GM19023 (cell line): ENCODE results near the gene KCNK7.

ENCODE experiments used
- ATAC-seq: cut with Tn5 transposase; IDR thresholded peaks from one replicate; pipeline ENCODE4 v1.9.1; 2021; ENCODE audit warnings: mild to moderate bottlenecking, moderate library complexity; ENCODE audit not compliant: unreplicated experiment

KCNK7 gene

DNA sequence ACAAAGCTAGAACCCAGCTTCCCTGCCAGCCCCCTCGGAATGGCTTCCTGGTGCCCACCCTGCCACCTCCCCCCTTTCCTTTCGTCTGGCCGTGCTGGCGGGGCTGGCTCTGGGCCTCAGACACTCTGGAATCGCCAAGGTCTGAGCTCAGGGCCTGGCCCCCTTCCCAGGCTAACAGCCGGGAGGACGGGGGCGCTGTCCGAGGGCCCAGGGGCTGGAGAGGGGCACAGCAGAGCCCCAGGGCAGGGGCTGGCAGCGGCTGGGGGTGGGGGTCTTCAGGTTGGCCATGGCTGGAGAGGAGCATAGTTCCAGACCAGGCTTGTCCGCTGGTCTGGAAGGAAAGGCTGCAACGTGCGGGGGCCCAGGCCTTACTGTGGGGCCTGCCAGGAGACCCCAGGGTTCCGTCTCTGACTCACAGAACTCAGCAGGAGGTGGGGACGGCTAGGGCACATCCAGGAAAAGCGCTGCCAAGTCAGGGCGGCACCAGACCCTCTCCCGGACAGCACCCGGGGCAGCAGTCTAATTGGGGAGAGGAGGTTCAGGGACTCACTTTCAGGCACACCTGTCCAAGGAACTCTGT lies 36.6 kb downstream of the KCNK7 start:
- ATAC-seq, result no peak

DNA sequence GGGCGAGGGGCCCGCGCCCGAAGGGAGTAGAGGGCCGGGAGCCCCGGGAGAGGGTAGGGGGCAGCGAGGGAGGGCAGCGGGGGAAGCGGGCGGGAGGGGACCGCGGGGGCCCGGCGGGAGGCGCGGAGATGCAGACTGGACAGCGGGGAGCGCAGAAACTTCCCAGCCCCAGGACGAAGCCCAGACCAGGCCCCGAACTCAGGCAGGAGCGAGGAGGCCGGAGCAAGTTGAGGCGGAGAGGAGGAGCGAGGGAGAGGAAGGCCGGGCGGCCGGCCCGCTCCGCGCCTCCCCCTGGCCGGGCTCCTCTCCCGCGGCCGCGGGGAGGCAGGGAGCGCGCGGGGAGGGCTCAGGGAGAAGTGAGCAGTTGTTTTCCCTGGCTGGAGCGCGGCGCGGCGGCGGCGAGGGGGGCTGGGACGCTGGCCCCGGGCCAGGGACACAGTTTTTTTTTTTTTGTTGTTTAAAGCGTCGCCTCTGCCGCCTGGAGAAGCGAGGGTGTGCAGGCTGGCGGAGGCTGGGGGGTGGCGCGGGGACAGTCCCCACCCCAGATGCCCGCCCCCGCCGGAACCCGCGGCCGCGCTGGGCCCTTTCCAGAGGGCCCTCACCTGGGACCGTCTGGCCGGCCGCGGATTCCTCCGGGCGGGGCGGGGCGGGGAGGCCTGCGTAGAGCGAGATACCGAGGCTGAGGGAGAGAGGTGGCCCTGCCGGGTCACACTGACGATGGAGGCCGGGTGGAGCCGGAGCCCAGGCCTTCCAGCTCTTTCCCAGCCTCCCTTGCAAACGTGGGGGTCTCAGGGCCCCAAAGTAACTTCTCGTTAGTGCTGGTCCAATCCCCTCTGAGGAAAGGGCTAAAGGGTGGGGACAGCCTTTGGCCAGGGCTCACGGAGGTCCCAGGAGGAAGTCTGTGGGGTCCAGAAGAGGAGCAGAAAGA lies 37.3 kb downstream of the KCNK7 start, which contains the start of gene LTBP3:
Gene LTBP3, minus strand, starts transcription at position 358 of the 928 bp plus-strand sequence. CDS start 400 bp downstream, outside the sequence.
- ATAC-seq, result no peak

DNA sequence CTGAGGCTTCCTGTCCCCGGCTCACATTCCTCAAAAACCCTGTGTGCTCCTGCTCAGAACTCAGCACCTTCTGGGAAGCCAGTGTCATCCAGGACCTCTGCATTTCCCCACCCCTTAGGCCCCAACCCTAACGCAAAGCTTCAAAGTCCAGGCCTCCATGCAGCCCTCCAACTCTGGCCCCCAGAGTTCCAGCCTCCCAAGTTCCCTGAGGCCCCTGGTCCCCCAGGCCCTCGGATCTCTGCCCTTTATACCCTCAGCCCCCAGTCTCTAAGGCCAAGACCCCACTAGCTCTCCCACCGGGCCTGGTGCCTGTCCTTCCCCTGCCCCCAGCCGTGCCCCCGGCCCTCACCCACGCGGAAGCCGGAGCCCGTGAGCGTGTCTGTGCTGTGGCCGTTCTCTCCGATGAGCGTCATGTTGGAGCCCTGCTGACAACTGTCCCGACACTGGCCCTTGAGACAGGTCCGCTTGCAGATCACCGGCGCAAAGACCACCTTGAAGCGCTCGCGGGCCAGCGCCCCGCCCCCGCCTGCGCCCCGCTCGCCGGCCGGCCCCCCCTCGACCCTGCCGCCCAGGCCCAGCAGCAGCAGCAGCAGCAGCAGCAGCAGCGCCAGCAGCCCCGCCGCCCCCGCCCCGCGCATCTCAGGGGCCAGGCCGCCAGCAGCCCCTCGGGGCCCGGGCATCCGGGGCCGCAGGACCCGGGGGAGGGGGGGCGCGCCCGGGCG lies 38.2 kb downstream of the KCNK7 start:
- ATAC-seq, result no peak

DNA sequence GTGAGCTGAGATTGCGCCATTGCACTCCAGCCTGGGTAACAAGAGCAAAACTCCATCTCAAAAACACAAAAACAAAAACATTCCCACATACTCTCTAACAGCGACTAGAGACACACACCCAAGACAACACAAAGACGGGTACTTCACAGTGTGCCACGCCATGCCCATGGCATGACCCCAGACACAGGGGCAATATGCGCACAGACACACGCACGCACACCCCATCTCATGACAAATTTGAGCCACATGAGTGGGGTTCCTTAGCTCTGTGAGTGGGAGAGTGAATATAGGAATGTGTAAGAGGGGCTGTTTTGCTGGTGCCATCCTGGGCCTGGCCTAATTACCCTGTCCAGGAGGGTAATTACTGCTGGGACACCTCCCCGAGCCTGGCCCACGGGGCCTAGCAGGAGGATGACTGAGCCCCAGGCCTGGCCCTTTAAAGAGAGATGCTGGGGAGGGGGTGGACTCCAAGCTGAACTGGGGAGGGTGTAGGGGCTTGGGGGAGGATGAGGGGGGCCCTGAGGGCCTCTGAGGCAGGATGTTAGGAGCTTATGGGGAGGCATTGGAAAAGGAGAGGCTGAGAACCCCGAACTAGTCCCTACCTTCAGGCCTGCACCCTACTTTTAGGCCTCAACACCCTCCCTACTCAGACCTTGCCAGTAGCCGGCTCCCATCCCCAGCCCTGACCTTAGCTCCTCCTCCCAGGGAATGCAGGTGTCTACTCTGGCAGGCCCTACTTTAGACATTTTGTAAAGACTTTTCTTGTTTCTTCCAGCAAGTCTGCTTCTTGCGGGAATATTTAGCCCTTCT lies 38.9 kb downstream of the KCNK7 start:
- ATAC-seq, result no peak

DNA sequence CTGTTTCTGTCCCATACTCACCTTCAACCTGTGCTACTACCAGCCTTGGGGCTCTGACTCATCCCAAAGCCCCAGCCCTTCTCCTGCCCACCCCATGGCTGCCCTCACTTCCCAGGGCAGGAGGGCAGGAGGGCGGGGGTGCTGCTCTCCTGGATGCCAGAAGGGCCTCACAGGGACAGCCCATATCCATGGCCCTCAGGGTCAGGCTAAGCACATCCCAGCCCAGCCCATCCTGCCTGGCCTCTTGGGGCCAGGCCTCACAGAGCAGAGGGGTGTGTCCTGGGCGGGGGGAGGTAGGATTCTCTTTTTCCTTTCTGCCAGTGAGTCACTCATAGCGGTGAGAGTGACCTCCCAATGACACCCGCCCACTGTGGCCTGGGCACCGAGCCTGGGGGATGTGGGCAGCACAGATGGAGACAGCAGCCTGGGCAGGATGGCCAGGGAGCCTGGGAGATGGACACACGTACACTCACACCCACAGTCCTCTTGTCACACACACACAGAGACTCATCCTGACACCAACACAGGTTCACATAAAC lies 39.8 kb downstream of the KCNK7 start:
- ATAC-seq, result no peak

DNA sequence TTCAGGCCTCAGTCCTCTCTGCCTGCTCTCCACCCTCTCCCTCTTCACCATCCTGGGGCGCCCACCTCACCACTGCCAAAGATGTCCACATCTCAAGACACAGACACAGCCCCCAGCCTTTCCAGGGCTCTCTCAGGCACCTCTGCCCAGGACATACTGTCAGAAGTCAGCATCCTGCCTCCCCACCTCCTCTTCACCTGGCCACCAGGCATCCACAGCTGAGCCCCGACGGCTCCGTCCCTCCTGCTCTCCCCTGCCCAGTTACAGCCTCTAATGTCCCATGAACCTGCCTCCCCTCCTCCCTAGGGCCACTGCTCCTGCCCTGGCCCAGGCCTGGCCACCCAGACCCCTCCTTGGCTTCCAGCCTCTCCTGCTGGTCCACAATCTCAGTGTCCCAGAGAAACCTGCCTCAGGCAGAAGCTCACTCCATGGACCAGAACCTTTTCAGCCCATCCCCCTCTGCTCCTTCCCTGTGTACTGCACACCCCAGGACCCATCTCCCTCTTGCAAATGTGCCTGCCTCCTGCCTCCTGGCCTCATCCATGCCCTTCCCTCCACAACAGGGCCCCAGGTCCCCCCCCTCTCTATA lies 40.7 kb downstream of the KCNK7 start:
- no peak for ATAC-seq

DNA sequence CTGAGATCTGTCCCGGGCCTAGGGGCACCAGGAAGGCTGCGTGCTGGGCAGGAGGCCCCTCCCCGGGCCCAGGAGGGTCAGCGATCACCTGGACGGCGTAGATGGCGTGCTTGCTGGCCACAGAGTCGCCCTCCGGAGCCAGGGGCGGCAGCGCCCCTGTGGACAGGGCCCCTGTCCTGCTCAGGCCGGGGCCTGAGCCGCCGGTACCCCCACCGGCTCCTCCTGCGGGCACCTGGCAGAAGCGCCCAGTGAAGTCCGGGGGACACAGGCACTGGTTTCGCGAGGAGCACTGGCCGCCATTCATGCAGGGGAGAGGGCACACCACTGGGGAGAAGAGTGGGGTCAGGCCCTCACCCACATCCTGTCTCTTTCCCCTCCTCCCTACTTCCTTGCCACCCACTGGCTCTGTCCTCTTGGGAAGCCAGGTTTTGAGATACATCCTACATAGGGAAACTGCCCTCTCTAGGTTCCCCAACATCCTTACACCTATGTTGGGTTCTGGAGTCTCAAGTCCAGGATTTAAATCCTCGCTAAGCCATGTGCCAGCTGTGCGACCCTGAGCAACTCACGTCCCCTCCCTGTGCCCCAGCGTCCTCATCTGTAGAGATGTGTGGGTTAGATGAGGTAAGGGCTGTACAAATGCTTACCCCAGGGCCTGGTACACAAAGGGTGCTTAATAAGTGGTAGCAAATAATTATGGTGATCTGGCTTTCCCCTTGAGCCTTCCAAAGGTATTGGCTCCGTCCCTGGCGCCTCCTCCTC lies 41.4 kb downstream of the KCNK7 start:
- no peak for ATAC-seq

DNA sequence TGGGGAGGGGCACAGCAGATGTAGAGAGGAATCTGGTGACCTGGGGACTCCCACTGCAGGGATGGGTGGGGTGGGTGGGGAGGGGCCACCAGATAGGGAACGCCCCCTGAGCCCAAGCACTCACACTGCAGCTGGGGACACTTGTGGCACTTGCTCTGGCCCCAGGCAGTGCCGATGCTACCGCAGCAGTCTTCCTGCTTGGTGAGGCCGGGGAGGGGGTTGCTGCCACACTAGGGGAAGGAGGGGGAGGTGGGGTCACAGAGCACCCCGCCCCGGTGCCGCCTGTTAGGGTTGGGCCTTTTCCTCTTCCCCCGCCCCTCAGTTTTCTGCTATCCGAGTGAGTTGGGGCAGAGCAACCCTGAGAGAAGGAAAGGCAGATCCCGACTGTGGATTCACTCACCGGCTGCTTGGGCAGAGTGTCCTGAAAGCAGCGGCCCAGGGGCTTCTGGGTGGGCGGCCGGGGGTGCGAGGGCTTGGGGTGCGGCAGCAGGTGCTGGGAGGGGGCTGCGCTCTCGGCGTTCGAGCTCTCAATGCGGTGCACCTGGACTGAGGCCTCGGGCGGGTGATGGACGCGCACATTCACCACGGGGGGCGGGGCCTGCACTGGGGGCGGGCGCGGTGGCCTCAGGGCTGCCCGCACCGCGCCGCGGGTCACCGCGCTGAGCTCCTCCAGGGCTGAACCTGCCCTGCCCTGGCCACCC lies 42.1 kb downstream of the KCNK7 start:
- no peak for ATAC-seq

DNA sequence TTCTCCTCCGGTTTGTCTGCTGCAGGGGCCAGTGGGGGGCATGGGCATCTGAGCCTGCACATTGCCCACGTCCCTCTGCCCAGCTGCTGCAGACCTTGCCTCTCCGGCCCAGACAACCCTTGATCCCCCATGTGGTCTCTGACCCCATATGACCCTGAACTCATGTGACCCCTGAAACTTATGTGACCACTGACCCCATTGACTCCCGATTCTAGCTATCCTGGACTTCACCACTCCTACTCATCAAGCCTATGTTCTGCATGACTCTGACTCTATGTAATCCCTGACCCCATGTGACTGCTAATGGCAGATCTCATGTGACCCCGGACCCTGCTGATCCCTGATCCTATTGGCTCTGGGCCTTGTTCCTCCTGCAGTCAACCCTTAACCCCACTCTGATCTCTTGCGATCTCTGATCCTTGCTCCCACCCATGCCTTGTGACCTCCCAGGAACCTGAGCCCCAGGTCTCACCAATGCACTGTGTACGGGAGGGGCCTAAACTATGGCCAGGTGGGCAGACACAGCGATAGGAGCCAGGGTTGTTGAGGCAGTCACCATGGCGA lies 43.1 kb downstream of the KCNK7 start:
- no peak for ATAC-seq

DNA sequence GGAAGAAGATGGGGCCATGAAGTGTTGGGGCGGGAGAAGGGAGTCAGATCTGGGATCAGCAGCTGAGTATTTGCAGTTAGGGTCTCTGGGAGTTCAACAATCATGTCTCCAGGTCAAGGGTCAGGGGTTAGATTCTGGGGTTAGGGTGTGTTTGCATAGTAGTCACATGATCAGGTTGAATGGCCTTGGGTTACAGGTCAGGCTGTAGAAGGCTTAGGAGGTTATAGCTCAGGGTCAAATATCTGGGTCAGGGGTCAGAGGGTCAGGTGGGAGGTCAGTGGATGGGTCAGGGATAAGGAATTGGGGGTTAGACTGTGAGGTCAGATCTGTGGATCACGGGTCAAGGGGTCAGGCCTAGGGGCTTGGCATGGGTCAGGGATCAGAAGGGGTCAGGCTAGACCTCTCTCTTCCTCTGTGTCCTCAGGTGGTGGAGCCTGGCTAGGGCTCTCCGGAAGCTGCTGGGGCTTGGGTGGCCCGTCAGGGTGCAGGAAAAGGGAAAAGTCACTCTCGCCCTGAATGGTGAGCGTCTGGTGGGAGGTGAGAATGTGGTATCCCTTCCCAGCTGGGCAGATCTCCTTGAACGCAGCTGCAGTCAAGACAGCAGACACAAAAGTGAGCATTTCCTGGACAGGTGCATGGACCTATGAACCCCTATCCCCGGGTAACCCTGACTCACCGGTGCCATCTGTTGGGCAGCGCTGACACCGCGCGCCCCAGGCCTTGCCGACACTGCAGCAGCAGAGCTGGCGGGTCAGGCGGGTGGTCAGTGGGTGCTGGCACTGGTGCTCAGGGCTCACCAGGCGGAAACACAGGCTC lies 43.8 kb downstream of the KCNK7 start:
- peak; percentile 58 for ATAC-seq

DNA sequence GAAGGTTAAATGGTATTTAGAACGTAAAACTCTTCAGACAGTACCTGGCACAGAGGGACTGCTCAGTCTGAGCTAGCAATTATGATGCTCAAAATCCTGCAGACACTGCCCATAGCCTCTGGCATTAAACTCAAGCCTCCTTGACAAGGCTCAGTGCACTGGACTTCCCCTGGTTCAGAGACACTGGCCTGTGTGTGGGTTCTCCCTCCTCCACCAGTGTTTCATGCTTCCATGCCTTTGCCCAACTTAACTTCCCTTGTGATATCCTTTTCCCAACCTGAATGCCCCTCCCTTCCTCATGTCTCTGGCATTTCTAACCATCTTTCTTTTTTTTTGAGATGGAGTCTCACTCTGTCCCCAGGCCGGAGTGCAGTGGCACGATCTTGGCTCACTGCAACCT lies 46.5 kb downstream of the KCNK7 start:
- ATAC-seq, result no peak

DNA sequence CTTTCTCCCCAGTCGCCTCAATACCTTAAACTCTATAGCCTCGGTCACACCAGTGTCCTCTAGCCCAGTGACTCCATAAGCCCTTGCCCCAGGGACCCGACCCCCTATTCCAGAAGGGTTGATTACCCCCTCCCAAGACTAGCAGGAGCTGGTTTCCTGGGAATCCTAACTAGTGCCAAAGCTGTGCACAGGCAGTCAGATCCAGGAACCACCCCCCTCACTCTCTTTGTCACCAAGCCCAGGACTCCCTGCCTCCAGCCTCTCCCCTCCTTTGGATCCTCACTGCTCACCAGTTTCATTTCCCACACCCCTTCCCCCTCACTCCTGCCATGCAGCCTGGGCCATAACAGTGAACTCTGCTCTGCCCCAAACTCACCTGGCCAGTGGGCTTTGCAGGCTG lies 47.2 kb downstream of the KCNK7 start:
- no peak for ATAC-seq

DNA sequence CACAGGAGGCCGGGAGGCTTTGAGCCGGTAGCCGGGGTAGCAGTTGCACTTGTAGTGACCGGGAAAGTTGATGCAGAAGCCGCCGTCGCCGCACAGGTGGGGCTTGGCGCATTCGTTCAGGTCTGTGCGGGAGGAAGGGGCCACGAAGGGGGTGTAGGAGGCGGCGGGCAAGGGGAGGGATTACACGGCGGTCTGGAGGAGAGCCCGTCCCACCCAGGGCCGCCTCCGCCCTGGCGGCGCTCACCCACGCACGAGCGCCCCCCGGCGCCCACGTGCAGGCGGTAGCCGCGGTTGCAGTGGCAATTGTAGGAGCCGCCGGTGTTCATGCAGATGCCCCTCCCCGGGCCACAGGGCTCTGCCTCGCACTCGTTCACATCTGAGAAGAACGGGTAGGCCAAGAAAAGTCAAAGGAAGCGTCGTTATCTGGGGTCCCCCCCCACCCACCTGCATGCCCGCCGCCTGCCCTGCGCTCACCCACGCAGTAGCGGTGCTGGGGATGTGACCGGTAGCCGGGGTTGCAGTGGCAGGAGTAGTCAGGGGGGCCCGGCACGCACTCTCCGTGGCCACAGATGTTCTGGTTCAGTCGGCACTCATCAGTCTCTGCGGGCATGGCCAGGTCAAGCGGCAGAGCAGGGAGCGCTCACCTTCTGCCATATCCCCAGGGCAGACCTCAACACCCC lies 48.0 kb downstream of the KCNK7 start:
- no peak for ATAC-seq

DNA sequence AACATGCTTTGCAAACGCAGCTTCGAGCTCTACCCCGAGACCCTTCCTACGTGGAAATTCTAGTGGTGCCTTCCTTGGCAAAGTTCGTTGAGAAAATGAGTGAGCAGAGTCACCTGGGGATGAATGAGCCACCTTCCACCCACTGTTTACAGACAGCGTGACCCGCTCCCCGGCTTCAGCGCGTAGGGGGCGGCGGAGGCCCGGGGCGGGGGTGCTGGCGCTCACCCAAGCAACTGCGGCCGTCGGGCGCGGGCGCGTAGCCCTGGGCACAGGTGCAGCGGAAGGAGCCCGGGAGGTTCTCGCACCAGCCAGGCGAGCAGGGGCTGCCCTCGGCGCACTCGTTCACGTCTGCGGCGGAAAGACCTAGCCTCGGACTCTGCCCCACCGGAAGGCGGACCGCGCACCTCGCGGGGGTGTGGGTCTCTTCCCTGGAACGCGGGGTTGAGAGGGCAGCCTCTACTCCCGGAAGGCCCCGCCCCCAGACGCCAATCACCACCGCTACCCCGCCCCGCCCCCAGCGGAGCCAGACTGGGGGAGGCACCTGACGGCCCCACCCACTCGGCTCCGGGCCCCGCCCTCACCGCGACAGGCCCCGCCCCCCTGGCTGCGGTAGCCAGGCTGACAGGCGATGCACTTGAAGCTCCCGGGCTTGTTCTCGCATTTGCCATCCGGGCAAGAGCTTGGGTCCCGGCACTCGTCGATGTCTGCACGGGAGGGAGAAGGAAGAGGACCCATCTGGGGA lies 49.2 kb downstream of the KCNK7 start:
- peak; percentile 77 for ATAC-seq

DNA sequence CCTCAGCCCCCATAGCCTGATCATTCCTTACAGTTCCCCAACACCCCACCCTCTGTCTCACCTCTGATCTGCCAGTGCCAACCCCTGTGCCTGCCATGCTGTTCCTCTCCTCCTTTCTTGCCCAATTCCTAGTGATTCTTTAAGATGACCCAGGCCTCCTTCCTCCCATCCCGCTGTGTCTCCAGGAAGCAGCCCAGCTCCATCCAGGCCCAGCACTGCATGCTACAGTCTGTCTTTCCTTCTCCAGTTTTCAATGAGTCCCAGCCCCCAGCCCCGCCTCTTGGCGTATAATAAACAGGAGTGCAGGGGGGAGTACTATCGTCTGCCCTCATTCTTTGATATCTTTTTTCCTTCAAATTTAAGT lies 49.8 kb downstream of the KCNK7 start:
- no peak for ATAC-seq
